Neural cell (in vitro differentiated cells): ENCODE measurements around the gene ATXN7L3. TPM values are rescaled to one million over a fixed set of nuclear protein-coding genes. Genes with fewer than 3 reads are reported as not detected.

Experiments used
- H2AFZ ChIP-seq: fragments of 200-600, 300-800 bp; sonication (generic), shearing (Covaris generic); 2 replicates; pipeline ENCODE4 v1.6.0; 2014; ENCODE audit warnings: low read depth, mild to moderate bottlenecking, antibody characterized with exemption, low read length, moderate library complexity
- H3F3A ChIP-seq: fragments of 200-600 bp; shearing (Covaris generic); 2 replicates; pipeline ENCODE4 v1.6.1; 2016; ENCODE audit warnings: mild to moderate bottlenecking, moderate library complexity, mixed read lengths, antibody characterized with exemption, low read length; ENCODE audit not compliant: insufficient read depth, poor library complexity, severe bottlenecking
- H3K27ac ChIP-seq: fragments of 200-600, 300-800 bp; sonication (generic), shearing (Covaris generic); 2 replicates; pipeline ENCODE4 v1.5.1; 2014; ENCODE audit warnings: mild to moderate bottlenecking, low read length, moderate library complexity
- H3K27me3 ChIP-seq: fragments of 300-800, 200-600 bp; sonication (generic), shearing (Covaris generic); 2 replicates; pipeline ENCODE4 v1.6.0; 2014; ENCODE audit warnings: mild to moderate bottlenecking, low read depth, low read length, moderate library complexity; ENCODE audit not compliant: insufficient read depth
- H3K36me3 ChIP-seq: fragments of 300-800, 200-600 bp; sonication (generic), shearing (Covaris generic); 2 replicates; pipeline ENCODE4 v1.5.1; 2014; ENCODE audit warnings: mild to moderate bottlenecking, antibody characterized with exemption, low read length, moderate library complexity; ENCODE audit not compliant: insufficient read depth
- H3K4me2 ChIP-seq: fragments of 300-800, 200-600 bp; sonication (generic), shearing (Covaris generic); 2 replicates; pipeline ENCODE4 v1.6.0; 2014; ENCODE audit warnings: mild to moderate bottlenecking, low read length
- H3K4me3 ChIP-seq: fragments of 300-800, 200-600 bp; sonication (generic), shearing (Covaris generic); 2 replicates; pipeline ENCODE4 v1.5.1; 2014; ENCODE audit warnings: mild to moderate bottlenecking, low read length, moderate library complexity
- H3K79me2 ChIP-seq: fragments of 200-600 bp; shearing (Covaris generic); replicated peaks from 2 replicates; pipeline ENCODE4 v1.6.0; 2014; ENCODE audit warnings: mild to moderate bottlenecking, low read length, moderate library complexity; ENCODE audit not compliant: insufficient read depth
- H3K9ac ChIP-seq: fragments of 300-800, 200-600 bp; sonication (generic), shearing (Covaris generic); 2 replicates; pipeline ENCODE4 v1.6.1; 2016; ENCODE audit warnings: mild to moderate bottlenecking, low read length, mixed read lengths
- H3K9me2 ChIP-seq: fragments of 200-600 bp; shearing (Covaris generic); 2 replicates; pipeline ENCODE4 v1.6.1; 2016; ENCODE audit warnings: mild to moderate bottlenecking, low read length, mixed read lengths; ENCODE audit not compliant: insufficient read depth
- H3K9me3 ChIP-seq: fragments of 200-600, 300-800 bp; sonication (generic), shearing (Covaris generic); 2 replicates; pipeline ENCODE4 v1.6.1; 2016; ENCODE audit warnings: mild to moderate bottlenecking, mixed run types, low read length, moderate library complexity, mixed read lengths
- H4K20me1 ChIP-seq: fragments of 200-600 bp; shearing (Covaris generic); 2 replicates; pipeline ENCODE4 v1.6.1; 2016; ENCODE audit warnings: mild to moderate bottlenecking, mixed run types; ENCODE audit not compliant: insufficient read depth
- EP300 ChIP-seq: fragments of 450-650 bp; conservative IDR thresholded peaks from 2 replicates; pipeline ENCODE4 v1.6.1; 2014; ENCODE audit warnings: antibody characterized with exemption, mild to moderate bottlenecking, moderate library complexity; ENCODE audit not compliant: poor library complexity, severe bottlenecking
- EZH2 ChIP-seq: fragments of 200-600, 300-800 bp; shearing (Covaris generic), sonication (generic); IDR thresholded peaks from 2 replicates; pipeline ENCODE4 v1.6.1; 2014; ENCODE audit warnings: antibody characterized with exemption, low read length, borderline replicate concordance, mild to moderate bottlenecking; ENCODE audit not compliant: insufficient read depth, poor library complexity, severe bottlenecking
- MXI1 ChIP-seq: fragments of 450-650 bp; conservative IDR thresholded peaks from 2 replicates; pipeline ENCODE4 v1.6.1; 2014; ENCODE audit warnings: antibody characterized with exemption, mild to moderate bottlenecking; ENCODE audit not compliant: poor library complexity, severe bottlenecking
- POLR2AphosphoS5 ChIP-seq: IDR thresholded peaks from 2 replicates; pipeline ENCODE4 v1.6.1; 2012
- RAD21 ChIP-seq: fragments of 450-650 bp; conservative IDR thresholded peaks from 2 replicates; pipeline ENCODE4 v1.6.1; 2014; ENCODE audit warnings: antibody characterized with exemption, mild to moderate bottlenecking, moderate library complexity
- SMC3 ChIP-seq: fragments of 450-650 bp; conservative IDR thresholded peaks from 2 replicates; pipeline ENCODE4 v1.6.1; 2014; ENCODE audit warnings: antibody characterized with exemption, mild to moderate bottlenecking, moderate library complexity; ENCODE audit not compliant: poor library complexity
- TAF1 ChIP-seq: IDR thresholded peaks from 2 replicates; pipeline ENCODE4 v1.6.1; 2012; ENCODE audit warnings: low read depth
- polyA plus RNA-seq: library from polyadenylated mRNA; depleted of rRNA; stranded (reverse); fragments of >200 nt; gene quantifications from 2 replicates; pipeline ENCODE4 v1.2.3, GENCODE V29; 2014
- TF ChIP-seq, protein P1 (sequence below): IDR thresholded peaks from 2 replicates; pipeline ENCODE4 v1.6.1; 2012; ENCODE audit warnings: borderline replicate concordance
- TF ChIP-seq, protein P2 (sequence below): fragments of 450-650 bp; IDR thresholded peaks from 2 replicates; pipeline ENCODE4 v1.5.1; 2014; ENCODE audit warnings: antibody characterized with exemption, mild to moderate bottlenecking, moderate library complexity; ENCODE audit not compliant: poor library complexity, severe bottlenecking

ATXN7L3 gene
- polyA plus RNA-seq, 1 donor from 2014 or later, result 97.2 TPM

DNA sequence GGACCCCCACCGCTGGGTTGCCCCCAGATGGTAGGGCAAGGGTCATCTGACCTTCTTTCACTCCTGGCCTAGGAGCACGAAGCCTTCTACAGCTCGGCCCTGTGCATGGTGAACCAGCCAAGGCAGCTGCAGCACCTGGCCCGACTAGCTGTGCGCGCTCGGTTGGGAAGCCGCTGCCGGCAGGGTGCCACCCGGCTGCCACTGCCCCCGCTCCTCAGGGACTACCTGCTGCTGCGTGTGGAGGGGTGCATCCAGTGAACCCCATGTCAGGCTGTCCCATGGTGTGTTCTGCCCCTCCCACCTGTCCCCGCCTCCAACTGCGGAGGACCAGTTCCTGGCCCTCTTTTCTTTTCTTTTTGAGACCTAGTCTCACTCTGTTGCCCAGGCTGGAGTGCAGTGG is 21.6 kb downstream of the ATXN7L3 start:
- no peaks in the 10 kb centered on the region for H3K9me3 ChIP-seq
- H3F3A ChIP-seq, result no peaks in the 10 kb centered on the region
- H3K4me2 ChIP-seq, result no peak overlapping the region
- H3K27ac ChIP-seq, result no peak overlapping the region
- no peak overlapping the region for H2AFZ ChIP-seq
- no peak overlapping the region for H3K4me3 ChIP-seq
- no peaks in the 10 kb centered on the region for H3K9me2 ChIP-seq
- no peaks in the 10 kb centered on the region for H3K27me3 ChIP-seq
- H3K36me3 ChIP-seq, result no peaks in the 10 kb centered on the region
- TF ChIP-seq MXI1, result no peak
- TF ChIP-seq RAD21, result no peak
- TF ChIP-seq, protein P1, sequence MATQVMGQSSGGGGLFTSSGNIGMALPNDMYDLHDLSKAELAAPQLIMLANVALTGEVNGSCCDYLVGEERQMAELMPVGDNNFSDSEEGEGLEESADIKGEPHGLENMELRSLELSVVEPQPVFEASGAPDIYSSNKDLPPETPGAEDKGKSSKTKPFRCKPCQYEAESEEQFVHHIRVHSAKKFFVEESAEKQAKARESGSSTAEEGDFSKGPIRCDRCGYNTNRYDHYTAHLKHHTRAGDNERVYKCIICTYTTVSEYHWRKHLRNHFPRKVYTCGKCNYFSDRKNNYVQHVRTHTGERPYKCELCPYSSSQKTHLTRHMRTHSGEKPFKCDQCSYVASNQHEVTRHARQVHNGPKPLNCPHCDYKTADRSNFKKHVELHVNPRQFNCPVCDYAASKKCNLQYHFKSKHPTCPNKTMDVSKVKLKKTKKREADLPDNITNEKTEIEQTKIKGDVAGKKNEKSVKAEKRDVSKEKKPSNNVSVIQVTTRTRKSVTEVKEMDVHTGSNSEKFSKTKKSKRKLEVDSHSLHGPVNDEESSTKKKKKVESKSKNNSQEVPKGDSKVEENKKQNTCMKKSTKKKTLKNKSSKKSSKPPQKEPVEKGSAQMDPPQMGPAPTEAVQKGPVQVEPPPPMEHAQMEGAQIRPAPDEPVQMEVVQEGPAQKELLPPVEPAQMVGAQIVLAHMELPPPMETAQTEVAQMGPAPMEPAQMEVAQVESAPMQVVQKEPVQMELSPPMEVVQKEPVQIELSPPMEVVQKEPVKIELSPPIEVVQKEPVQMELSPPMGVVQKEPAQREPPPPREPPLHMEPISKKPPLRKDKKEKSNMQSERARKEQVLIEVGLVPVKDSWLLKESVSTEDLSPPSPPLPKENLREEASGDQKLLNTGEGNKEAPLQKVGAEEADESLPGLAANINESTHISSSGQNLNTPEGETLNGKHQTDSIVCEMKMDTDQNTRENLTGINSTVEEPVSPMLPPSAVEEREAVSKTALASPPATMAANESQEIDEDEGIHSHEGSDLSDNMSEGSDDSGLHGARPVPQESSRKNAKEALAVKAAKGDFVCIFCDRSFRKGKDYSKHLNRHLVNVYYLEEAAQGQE, result no peak
- TF ChIP-seq SMC3, result no peak
- no peak for TF ChIP-seq TAF1
- no peak for TF ChIP-seq POLR2AphosphoS5
- TF ChIP-seq, protein P2, sequence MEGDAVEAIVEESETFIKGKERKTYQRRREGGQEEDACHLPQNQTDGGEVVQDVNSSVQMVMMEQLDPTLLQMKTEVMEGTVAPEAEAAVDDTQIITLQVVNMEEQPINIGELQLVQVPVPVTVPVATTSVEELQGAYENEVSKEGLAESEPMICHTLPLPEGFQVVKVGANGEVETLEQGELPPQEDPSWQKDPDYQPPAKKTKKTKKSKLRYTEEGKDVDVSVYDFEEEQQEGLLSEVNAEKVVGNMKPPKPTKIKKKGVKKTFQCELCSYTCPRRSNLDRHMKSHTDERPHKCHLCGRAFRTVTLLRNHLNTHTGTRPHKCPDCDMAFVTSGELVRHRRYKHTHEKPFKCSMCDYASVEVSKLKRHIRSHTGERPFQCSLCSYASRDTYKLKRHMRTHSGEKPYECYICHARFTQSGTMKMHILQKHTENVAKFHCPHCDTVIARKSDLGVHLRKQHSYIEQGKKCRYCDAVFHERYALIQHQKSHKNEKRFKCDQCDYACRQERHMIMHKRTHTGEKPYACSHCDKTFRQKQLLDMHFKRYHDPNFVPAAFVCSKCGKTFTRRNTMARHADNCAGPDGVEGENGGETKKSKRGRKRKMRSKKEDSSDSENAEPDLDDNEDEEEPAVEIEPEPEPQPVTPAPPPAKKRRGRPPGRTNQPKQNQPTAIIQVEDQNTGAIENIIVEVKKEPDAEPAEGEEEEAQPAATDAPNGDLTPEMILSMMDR, result no peak
- no peak for TF ChIP-seq EZH2
- TF ChIP-seq EP300, result no peak
- H4K20me1 ChIP-seq, result no peaks in the 10 kb centered on the region
- no peak overlapping the region for H3K9ac ChIP-seq
- no peaks in the 10 kb centered on the region for H3K79me2 ChIP-seq

DNA sequence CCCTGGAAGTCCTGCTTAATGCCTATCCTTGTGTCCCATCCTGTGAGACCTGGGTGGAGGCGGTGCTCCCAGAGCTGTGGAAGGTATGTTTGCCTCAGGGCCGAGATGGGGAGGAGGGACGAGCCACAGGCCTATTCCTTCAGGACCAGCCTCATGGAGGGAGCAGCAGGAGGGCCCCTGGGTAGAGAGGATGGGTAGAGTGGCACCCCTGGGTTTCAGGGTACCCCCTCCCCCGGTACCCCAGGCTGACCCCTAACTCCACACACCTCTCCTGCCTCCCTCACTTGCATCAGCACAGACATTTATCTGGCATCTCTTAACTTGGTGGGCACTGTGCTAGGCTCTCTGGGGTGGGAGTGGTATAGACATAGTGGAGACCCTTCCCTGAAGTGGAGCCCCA is 22.0 kb downstream of the ATXN7L3 start:
- no peaks in the 10 kb centered on the region for H4K20me1 ChIP-seq
- no peak for TF ChIP-seq EP300
- TF ChIP-seq MXI1, result no peak
- no peak for TF ChIP-seq RAD21
- no peak for TF ChIP-seq SMC3
- TF ChIP-seq, protein P1, result no peak
- TF ChIP-seq EZH2, result no peak
- no peak for TF ChIP-seq POLR2AphosphoS5
- TF ChIP-seq, protein P2, result no peak
- TF ChIP-seq TAF1, result no peak
- H3K9me2 ChIP-seq, result no peaks in the 10 kb centered on the region
- H3K9me3 ChIP-seq, result no peaks in the 10 kb centered on the region
- no peaks in the 10 kb centered on the region for H3F3A ChIP-seq
- no peak overlapping the region for H2AFZ ChIP-seq
- no peak overlapping the region for H3K4me2 ChIP-seq
- no peak overlapping the region for H3K27ac ChIP-seq
- H3K36me3 ChIP-seq, result no peaks in the 10 kb centered on the region
- H3K9ac ChIP-seq, result no peak overlapping the region
- H3K4me3 ChIP-seq, result no peak overlapping the region
- no peaks in the 10 kb centered on the region for H3K79me2 ChIP-seq
- H3K27me3 ChIP-seq, result no peaks in the 10 kb centered on the region
